HepG2 (cell line): ENCODE measurements around the gene DSCAM. TPM values are rescaled to one million over a fixed set of nuclear protein-coding genes. Genes with fewer than 3 reads are reported as not detected.

ENCODE experiments used
- ATAC-seq: fragments of 200-7000 bp; cut with Tn5 transposase; 3 replicates; pipeline ENCODE4 v1.9.1; 2020; ENCODE audit warnings: mild to moderate bottlenecking, moderate library complexity
- BruUV-seq: library from RNA; stranded (reverse); fragments of 400-500 nt; replicated peaks from 2 replicates; lab custom pipeline; 2021; lab: Mats Ljungman, UMichigan
- CTCF ChIA-PET: fragments of 300-600 bp; formaldehyde crosslinking; extraction: SDS; loops from one replicate; lab custom pipeline; 2021; ENCODE audit warnings: low total read pairs, inconsistent platforms, low intra/inter-chr PET ratio; lab: Yijun Ruan, JAX
- POLR2A ChIA-PET: fragments of 350-600 bp; sonication (Branson Sonifier 250); formaldehyde crosslinking; loops from one replicate; lab custom pipeline; 2020; ENCODE audit warnings: antibody characterized with exemption, inconsistent platforms; lab: Yijun Ruan, JAX
- DNase-seq: peaks from one replicate; pipeline ENCODE4 v3.0.0-alpha.2; 2015; ENCODE audit warnings: low spot score
- FAIRE-seq: peaks from 3 replicates; lab custom pipeline; 2011; peaks lifted over from hg19 to GRCh38; lab: Jason Lieb, UNC
- H2AFZ ChIP-seq: one replicate; pipeline ENCODE4 v1.6.1; 2011; ENCODE audit warnings: low read length, inconsistent platforms
- H3K27ac ChIP-seq: fragments of 300-600 bp; 3 replicates; pipeline ENCODE4 v1.8.0; 2011; ENCODE audit warnings: mixed run types, mild to moderate bottlenecking, mixed read lengths, low read length, inconsistent platforms; ENCODE audit not compliant: insufficient read depth; ENCODE audit errors: extremely low read length
- H3K27me3 ChIP-seq, 2 experiments: fragments of 200-600 bp in 1 of 2; 2 replicates in 1 of 2; 3 replicates in 1 of 2; pipeline versions ENCODE4 v1.6.0 to v1.8.0; 2011; ENCODE audit warnings: low read length in 2 of 2, mild to moderate bottlenecking in 2 of 2, moderate library complexity in 2 of 2, inconsistent platforms in 1 of 2; ENCODE audit not compliant: insufficient read depth in 2 of 2, control insufficient read depth in 1 of 2
- H3K36me3 ChIP-seq, 2 experiments: fragments of 200-600 bp in 1 of 2; replicated peaks in 1 of 2; 2 replicates in 1 of 2; 3 replicates in 1 of 2; pipeline versions ENCODE4 v1.5.1 to v1.8.0; 2011; ENCODE audit warnings: low read length in 2 of 2, inconsistent platforms in 1 of 2; ENCODE audit not compliant: insufficient read depth in 2 of 2, control insufficient read depth in 1 of 2
- H3K4me1 ChIP-seq: 2 replicates; pipeline ENCODE4 v1.5.1; 2012; ENCODE audit warnings: low read length, inconsistent platforms; ENCODE audit not compliant: insufficient read depth
- H3K4me2 ChIP-seq: 2 replicates; pipeline ENCODE4 v1.6.0; 2011; ENCODE audit warnings: low read depth, low read length, inconsistent platforms
- H3K4me3 ChIP-seq, 3 experiments: fragments of 200-600 bp in 1 of 3; sonication (generic), shearing (Covaris generic) in 1 of 3; replicated peaks in 1 of 3; 2 replicates each; pipeline ENCODE4 v1.5.1; 2011 to 2016; ENCODE audit warnings: low read length in 3 of 3, inconsistent platforms in 2 of 3, low read depth in 2 of 3, mild to moderate bottlenecking in 2 of 3, control low read depth in 1 of 3, mixed read lengths in 1 of 3; ENCODE audit not compliant: insufficient read depth in 1 of 3
- H3K79me2 ChIP-seq: one replicate; pipeline ENCODE4 v1.6.1; 2011; ENCODE audit warnings: low read length, inconsistent platforms; ENCODE audit not compliant: insufficient read depth
- H3K9ac ChIP-seq: 2 replicates; pipeline ENCODE4 v1.6.0; 2011; ENCODE audit warnings: mild to moderate bottlenecking, low read depth, low read length, inconsistent platforms; ENCODE audit not compliant: insufficient read depth
- H3K9me3 ChIP-seq: 2 replicates; pipeline ENCODE4 v1.5.1; 2012; ENCODE audit warnings: mild to moderate bottlenecking, low read length
- H4K20me1 ChIP-seq: 2 replicates; pipeline ENCODE4 v1.6.0; 2011; ENCODE audit warnings: inconsistent platforms, mild to moderate bottlenecking, low read length, moderate library complexity; ENCODE audit not compliant: insufficient read depth
- AGO1 ChIP-seq: fragments of 200-400 bp; formaldehyde crosslinking; IDR thresholded peaks from 2 replicates; pipeline ENCODE4 v1.6.1; 2017; ENCODE audit warnings: mild to moderate bottlenecking, low read depth, low read length, moderate library complexity; ENCODE audit not compliant: poor library complexity, severe bottlenecking
- CHD4 ChIP-seq: fragments of 200-600 bp; sonication (generic); IDR thresholded peaks from 2 replicates; pipeline ENCODE4 v1.7.0; 2017; ENCODE audit warnings: mild to moderate bottlenecking, low read length, borderline replicate concordance
- EHMT2 ChIP-seq: fragments of 200-600 bp; sonication (generic); IDR thresholded peaks from 2 replicates; pipeline ENCODE4 v1.7.0; 2017; ENCODE audit warnings: antibody characterized with exemption, low read depth, low read length, borderline replicate concordance
- IRX3 ChIP-seq: sonication (generic); formaldehyde crosslinking; IDR thresholded peaks from 2 replicates; pipeline ENCODE4 v1.8.1; 2023; ENCODE audit warnings: mild to moderate bottlenecking, low read depth, missing genetic modification reagents, borderline replicate concordance
- ISX ChIP-seq: sonication (generic); formaldehyde crosslinking; conservative IDR thresholded peaks from 2 replicates; pipeline ENCODE4 v1.5.0; 2020; ENCODE audit warnings: missing genetic modification reagents
- JUN ChIP-seq: sonication (generic); formaldehyde crosslinking; IDR thresholded peaks from 2 replicates; pipeline ENCODE4 v1.4.0; 2020; ENCODE audit warnings: mild to moderate bottlenecking, missing genetic modification reagents
- PRDM10 ChIP-seq: sonication (generic); formaldehyde crosslinking; IDR thresholded peaks from 2 replicates; pipeline ENCODE4 v1.4.0; 2020; ENCODE audit warnings: low read depth, missing genetic modification reagents
- SPEN ChIP-seq: sonication (generic); formaldehyde crosslinking; IDR thresholded peaks from 2 replicates; pipeline ENCODE4 v1.5.1; 2020; ENCODE audit warnings: low read depth, mild to moderate bottlenecking, missing genetic modification reagents
- TP53 ChIP-seq: sonication (generic); formaldehyde crosslinking; conservative IDR thresholded peaks from 2 replicates; pipeline ENCODE4 v1.4.0; 2020; ENCODE audit warnings: missing genetic modification reagents
- ZNF652 ChIP-seq: IDR thresholded peaks from 2 replicates; pipeline ENCODE4 v1.6.1; 2016; ENCODE audit warnings: low read depth, borderline replicate concordance
- ZNF891 ChIP-seq: sonication (generic); formaldehyde crosslinking; IDR thresholded peaks from 2 replicates; pipeline ENCODE4 v1.5.0; 2020; ENCODE audit warnings: mild to moderate bottlenecking, missing genetic modification reagents
- WGBS: methylation state at CpG from one replicate; pipeline ENCODE4 v1.1.6; 2017; ENCODE audit warnings: low lambda C conversion rate; 5-methylcytosine and 5-hydroxymethylcytosine counted together
- in situ Hi-C: cut with HindIII; loops from 2 replicates; pipeline ENCODE4 v1.10.0; 2017; ENCODE audit warnings: low pct_unique_long_range_greater_than_20kb; ENCODE audit not compliant: extremely low pct_ligation_motif_present
- intact Hi-C: fragments of 100-400 bp; cut with micrococcal nuclease; formaldehyde crosslinking; loops from one replicate; pipeline ENCODE4 v1.10.0; 2022; ENCODE audit not compliant: unreplicated experiment
- polyA plus RNA-seq, 8 experiments: library from polyadenylated mRNA; depleted of rRNA in 3 of 8; stranded (reverse) in 7 of 8; unstranded in 1 of 8; fragments of >200 nt; fragmentation: Illumina TruSeq in 4 of 8; extraction: Trizol in 4 of 8; gene quantifications; 2 replicates each; pipeline versions ENCODE4 v1.2.1 to v1.2.3, GENCODE V29; 2011 to 2016; ENCODE audit warnings: low read depth in 4 of 8, missing spikeins in 1 of 8, mixed read lengths in 1 of 8; ENCODE audit not compliant: insufficient read depth in 1 of 8
- total RNA-seq, 5 experiments: library from RNA; depleted of rRNA; stranded (reverse); fragments of >200 nt; fragmentation: Illumina TruSeq; extraction: Trizol; gene quantifications; 2 replicates each; pipeline ENCODE4 v1.2.3, GENCODE V29; 2016; ENCODE audit warnings: low read depth in 1 of 5
- TF ChIP-seq, protein P1 (sequence below): sonication (generic); formaldehyde crosslinking; IDR thresholded peaks from 2 replicates; pipeline ENCODE4 v1.8.1; 2023; ENCODE audit warnings: missing genetic modification reagents, mild to moderate bottlenecking, borderline replicate concordance
- TF ChIP-seq, protein P2 (sequence below): IDR thresholded peaks from 2 replicates; pipeline ENCODE4 v1.6.1; 2016; ENCODE audit warnings: low read depth

The DSCAM gene
- total and polyA plus RNA-seq, 2 of the 13 experiments (the other 11 are each of a cell fraction or from before 2014, with no cell fraction given), result not detected

DNA sequence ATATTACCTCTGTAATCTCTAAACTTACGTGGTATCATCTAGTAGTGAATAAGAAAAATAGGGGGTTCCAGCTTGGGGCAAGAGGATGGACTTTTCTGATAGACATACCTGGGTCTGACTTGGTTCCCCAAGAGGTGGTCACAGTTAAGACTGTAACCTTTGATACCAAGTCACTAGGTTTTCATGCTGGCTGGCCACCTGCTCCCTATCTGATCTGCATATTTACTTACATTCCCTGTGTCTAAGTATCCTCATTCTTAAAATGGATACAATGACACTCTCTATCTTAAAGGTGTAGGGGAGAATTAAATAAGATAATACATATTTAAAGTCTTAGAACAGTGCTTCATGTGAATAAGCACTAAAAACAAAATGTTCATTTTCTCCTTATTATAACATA lies 312.1 kb downstream of the DSCAM start:
- Histone ChIP-seq H3K79me2 (no peaks in the 10 kb centered on the region), H3K4me2 (no peak overlapping the region)
- CTCF ChIA-PET, result no interaction called here
- no peak for FAIRE-seq
- no TSS peak for BruUV-seq
- intact Hi-C loops, result no loop called here
- 0% methylated on average over 1 of the region's 1 CpG for WGBS
- in situ Hi-C loops, result no loop called here
- TF ChIP-seq, protein P1, sequence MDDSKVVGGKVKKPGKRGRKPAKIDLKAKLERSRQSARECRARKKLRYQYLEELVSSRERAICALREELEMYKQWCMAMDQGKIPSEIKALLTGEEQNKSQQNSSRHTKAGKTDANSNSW (CRISPR knock-in tag), result no peak
- TF ChIP-seq ZNF652 (CRISPR knock-in tag) (no peak), IRX3 (CRISPR knock-in tag) (no peak)
- TF ChIP-seq, all 625 proteins: peak for 0
- H3K27me3 ChIP-seq, result no peaks in the 10 kb centered on the region
- H3K36me3 ChIP-seq, result no peaks in the 10 kb centered on the region
- no peaks in the 10 kb centered on the region for H3K4me1 ChIP-seq
- H3K9ac ChIP-seq, result no peak overlapping the region
- H3K9me3 ChIP-seq, result peaks cover 92% of the 10 kb centered on the region
- H2AFZ ChIP-seq, result no peak overlapping the region
- H3K27ac ChIP-seq, result no peak overlapping the region
- ATAC-seq, result no peak
- POLR2A ChIA-PET, result no interaction called here
- H3K4me3 ChIP-seq, result no peak overlapping the region
- DNase-seq, result no peak
- H4K20me1 ChIP-seq, result no peaks in the 10 kb centered on the region

DNA sequence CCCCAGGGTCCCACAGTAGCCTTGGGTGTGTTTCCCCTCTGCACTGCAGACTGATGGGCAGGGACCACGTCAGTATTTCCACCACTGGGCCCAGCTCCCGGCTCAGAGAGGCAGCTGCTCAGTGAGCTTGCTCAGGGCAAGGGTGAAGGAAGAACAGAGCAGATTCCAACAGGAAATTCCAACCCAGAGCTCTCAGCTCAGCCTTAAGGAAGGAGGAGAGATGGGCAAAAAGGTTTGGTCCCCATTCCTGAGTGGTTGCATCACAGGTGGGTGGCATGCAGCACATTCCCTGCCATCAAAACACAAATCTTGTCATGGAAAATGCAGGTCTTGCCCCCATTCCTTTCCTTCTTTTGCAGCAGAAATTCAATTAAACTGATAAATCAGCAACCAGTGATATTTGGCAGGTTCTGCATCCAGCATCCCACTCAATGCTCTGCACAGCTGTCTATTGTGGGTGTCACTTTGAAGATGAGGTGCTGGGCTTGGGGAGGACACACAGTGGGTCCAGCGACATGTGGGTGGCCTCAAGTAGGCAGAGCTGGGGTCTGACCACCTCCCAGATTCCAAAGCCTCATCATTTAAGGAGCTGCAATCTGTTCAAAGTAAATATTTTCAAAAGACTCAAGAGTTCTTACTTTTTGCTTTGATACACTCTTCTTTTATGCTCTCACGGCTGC lies 315.4 kb downstream of the DSCAM start:
- H3K9ac ChIP-seq, result no peak overlapping the region
- in situ Hi-C loops (no loop called here), intact Hi-C loops (no loop called here)
- peaks cover 89% of the 10 kb centered on the region for H3K9me3 ChIP-seq
- ChIA-PET POLR2A (no interaction called here), CTCF (no interaction called here)
- BruUV-seq, result no TSS peak
- WGBS, result under 1% methylated on average over 4 of the region's 4 CpGs
- no peaks in the 10 kb centered on the region for H3K36me3 ChIP-seq
- H3K4me3 ChIP-seq, result no peak overlapping the region
- no peaks in the 10 kb centered on the region for H4K20me1 ChIP-seq
- H3K79me2 ChIP-seq, result no peaks in the 10 kb centered on the region
- H3K4me1 ChIP-seq, result no peaks in the 10 kb centered on the region
- DNase-seq (no peak), FAIRE-seq (no peak), ATAC-seq (no peak)
- H3K4me2 ChIP-seq, result no peak overlapping the region
- H3K27ac ChIP-seq, result no peak overlapping the region
- no peaks in the 10 kb centered on the region for H3K27me3 ChIP-seq
- no peak overlapping the region for H2AFZ ChIP-seq
- TF ChIP-seq SPEN (no peak), ZNF891 (CRISPR knock-in tag) (no peak), PRDM10 (CRISPR knock-in tag) (no peak), CHD4 (no peak), JUN (CRISPR knock-in tag) (no peak), AGO1 (no peak), ISX (CRISPR knock-in tag) (no peak), EHMT2 (no peak), TP53 (CRISPR knock-in tag) (no peak)
- TF ChIP-seq, protein P2, sequence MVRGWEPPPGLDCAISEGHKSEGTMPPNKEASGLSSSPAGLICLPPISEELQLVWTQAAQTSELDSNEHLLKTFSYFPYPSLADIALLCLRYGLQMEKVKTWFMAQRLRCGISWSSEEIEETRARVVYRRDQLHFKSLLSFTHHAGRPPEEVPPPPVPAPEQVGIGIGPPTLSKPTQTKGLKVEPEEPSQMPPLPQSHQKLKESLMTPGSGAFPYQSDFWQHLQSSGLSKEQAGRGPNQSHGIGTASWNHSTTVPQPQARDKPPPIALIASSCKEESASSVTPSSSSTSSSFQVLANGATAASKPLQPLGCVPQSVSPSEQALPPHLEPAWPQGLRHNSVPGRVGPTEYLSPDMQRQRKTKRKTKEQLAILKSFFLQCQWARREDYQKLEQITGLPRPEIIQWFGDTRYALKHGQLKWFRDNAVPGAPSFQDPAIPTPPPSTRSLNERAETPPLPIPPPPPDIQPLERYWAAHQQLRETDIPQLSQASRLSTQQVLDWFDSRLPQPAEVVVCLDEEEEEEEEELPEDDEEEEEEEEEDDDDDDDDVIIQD (CRISPR knock-in tag), result no peak
